MM.1S (cell line): ENCODE results near the gene GHRH.

Experiments used
- EZH2 ChIP-seq: fragments of 300-600 bp; sonication (generic); optimal IDR thresholded peaks from 2 replicates; pipeline ENCODE3; 2017; ENCODE audit warnings: low read depth, mild to moderate bottlenecking, antibody characterized with exemption, low read length, mixed read lengths
- EZH2phosphoT487 ChIP-seq: fragments of 300-600 bp; sonication (generic); IDR thresholded peaks from 2 replicates; pipeline ENCODE4 v1.6.1; 2018; ENCODE audit warnings: antibody characterized with exemption, low read length
- TF ChIP-seq, protein P1 (sequence below): fragments of 300-600 bp; sonication (generic); IDR thresholded peaks from 2 replicates; pipeline ENCODE4 v1.5.1; 2016; ENCODE audit warnings: antibody characterized with exemption, low read length, mixed read lengths

- TF ChIP-seq, protein P1, sequence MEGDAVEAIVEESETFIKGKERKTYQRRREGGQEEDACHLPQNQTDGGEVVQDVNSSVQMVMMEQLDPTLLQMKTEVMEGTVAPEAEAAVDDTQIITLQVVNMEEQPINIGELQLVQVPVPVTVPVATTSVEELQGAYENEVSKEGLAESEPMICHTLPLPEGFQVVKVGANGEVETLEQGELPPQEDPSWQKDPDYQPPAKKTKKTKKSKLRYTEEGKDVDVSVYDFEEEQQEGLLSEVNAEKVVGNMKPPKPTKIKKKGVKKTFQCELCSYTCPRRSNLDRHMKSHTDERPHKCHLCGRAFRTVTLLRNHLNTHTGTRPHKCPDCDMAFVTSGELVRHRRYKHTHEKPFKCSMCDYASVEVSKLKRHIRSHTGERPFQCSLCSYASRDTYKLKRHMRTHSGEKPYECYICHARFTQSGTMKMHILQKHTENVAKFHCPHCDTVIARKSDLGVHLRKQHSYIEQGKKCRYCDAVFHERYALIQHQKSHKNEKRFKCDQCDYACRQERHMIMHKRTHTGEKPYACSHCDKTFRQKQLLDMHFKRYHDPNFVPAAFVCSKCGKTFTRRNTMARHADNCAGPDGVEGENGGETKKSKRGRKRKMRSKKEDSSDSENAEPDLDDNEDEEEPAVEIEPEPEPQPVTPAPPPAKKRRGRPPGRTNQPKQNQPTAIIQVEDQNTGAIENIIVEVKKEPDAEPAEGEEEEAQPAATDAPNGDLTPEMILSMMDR, result no peak
- TF ChIP-seq EZH2phosphoT487, result no peak
- no peak for TF ChIP-seq EZH2
Observed at GRCh38 chr20:37301558-37301957, 39.9 kb upstream of the GHRH start.
